ENCODE data around the gene HCN2.
"Not testable (repeated sequence)": the region's sequence is repeated elsewhere in the genome, so short reads cannot be mapped to it uniquely, and the experiment has no call there.

The HCN2 gene

DNA sequence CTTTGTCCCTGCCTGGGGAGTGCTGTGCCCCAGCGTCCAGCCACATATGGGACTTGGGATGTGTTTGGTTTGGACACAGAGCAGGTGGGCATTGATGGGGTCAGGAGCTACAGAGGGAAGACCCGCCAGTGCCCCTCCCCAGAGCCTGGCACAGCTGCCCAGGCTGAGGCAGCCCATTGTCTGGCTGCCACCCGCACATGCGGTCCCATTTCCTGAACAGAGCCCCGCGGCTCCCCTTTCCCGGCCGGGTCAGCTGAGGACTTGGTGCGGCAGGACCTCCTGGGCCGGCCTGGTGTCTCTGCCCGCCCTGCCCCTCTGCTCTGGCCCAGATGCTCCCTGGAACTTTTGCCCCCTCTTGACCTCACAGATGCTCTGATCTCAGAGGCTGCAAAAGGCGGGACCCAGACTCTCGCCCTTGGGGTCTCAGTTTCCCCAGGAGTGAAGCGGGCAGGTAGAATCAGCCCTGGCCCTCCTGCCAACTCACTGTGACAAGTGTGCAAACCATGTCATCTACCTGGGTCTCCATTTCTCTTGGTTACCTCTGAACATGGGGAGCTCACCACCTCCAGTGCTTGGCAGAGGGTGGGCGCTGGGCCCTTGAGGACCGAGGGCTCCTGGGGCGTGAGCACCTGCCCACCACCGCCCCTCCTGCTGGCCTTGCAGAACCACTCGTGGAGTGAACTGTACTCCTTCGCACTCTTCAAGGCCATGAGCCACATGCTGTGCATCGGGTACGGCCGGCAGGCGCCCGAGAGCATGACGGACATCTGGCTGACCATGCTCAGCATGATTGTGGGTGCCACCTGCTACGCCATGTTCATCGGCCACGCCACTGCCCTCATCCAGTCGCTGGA is 17.8 kb downstream of the HCN2 start:
- DNase-seq: no peak

DNA sequence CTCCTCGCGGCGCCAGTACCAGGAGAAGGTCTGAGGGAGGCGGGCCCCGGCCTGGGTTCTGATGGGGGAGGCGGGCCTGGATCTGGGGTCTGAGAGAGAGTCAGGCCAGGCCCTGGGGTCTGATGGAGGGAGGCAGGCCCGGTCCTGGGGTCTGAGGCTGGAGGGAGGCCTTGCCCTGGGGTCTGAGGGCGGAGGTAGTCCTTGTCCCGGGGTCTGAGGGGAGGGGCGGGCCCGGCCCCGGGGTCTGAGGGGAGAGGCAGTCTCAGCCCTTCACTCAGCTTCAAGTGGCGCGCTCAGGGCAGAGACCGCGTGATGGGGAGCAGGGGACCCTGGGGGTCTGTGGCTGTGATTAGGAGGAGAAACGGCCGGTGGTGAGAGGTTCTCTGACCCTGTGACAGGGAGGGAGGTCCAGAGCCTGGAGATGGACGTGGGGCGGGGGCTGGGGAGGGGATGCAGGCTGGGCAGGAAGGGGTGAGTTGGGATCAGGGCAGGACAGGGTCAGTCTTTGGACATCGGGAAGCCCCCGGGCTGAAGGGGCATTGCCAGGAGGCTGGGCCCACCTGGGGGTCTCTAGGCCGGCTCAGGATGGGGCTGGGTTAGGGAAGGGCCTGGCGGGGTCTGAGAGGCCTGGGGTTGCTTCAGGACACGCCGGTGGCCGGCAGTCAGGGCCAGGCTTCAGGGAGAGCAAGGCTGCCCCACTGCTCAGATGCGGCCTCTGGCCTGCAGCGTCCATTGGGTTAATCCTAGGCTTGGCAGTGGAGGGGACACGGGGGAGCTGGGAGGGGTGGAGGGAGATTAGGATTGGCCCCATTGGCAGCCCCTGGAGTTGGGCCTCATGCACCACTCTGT is 18.7 kb downstream of the HCN2 start:
- no peak for DNase-seq

DNA sequence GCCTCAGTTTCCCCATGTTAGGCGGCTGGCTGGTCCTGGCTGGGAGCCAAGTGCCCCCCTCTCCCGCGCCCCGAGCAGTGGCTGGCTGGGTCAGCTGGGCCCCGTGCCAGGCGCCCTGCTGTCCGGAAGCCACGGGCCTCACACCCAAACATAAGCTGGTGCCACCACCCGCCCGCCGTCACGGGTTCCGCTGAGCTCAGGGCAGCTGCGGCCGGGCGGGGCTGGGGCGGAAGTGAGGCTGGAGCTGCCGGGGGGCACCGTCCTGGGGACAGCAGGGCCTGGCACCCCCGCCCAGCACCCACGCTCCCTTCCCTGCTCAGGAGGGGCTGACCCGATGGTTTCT is 19.3 kb downstream of the HCN2 start:
- no peak for DNase-seq

DNA sequence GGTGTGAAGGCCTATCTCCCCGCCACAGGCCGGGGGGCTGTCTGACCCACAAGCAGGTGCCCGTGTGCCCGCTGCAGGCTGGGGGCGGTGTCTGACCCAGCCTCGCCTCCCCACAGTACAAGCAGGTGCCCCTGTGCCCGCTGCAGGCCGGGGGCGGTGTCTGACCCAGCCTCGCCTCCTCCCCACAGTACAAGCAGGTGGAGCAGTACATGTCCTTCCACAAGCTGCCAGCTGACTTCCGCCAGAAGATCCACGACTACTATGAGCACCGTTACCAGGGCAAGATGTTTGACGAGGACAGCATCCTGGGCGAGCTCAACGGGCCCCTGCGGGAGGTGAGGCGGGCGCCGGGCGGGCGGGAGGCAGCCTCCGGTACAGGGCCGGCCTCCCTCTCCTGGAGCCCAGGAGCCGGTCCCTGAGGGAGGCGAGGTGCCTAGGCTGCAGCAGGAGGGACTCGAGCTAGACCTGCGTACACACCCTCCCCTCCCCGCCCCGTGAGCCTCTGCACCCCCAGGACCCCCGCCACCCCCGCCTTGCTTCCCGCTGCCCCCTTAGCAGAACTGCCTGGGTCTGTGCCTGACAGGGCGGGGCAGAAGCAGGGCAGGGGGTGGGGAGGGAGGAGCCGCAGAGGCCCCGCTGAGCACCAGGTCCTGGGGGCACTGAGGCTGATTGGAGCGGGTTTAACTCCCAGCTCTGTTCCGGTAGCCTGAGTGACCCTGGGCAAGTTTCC is 20.6 kb downstream of the HCN2 start:
- DNase-seq: no peak

DNA sequence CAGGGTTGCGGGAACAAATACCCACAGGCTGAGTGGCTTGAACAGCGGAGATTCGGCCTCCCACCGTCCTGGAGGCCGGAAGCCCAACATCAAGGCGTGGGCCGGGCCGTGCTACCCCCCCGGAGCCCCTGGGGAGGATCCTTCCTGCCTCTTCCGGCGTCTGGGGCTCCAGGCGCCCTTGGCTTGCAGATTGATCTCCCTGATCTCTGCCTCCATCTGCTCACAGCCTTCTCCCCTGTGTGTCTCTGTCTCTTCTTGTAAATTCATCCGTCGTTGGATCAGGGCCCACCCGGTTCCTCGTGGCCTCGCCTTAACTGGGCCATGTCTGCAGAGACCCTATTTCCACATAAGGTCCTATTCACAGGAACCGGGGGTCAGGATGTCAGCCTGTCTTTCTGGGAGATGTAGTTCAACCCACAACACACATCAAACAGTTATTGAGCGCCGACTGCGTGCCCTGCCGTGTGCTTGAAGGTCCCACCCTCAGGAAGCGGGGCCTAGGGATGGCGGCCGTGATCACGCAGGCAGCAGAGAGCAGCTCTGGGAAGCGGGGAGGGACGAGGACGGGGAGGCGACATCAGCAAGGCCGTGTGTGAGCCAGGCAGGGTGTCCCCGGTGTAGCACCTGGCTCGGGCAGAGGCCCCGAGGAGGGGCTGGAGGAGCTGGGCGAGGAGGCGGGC is 21.3 kb downstream of the HCN2 start:
- peak; percentile 39 to 52 for DNase-seq

DNA sequence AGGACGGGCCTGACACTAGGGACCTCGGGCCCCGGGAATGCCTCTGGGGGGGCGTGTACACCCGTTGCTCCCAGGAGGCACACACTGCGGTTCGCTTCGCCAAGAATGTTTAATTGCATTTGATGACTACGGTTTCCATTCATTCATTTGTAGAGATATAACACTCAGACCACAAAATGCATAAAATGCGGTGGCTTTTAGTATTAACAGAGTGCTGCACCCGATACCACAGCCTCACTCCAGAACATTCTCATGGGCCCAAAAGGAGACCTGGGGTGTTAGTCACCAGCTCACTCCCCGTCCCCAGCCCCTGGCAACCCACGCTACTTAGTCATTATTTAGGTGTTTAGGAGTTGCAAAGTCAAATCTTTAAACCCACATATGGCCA is 21.8 kb downstream of the HCN2 start:
- peak; percentile 64 to 71 for DNase-seq

DNA sequence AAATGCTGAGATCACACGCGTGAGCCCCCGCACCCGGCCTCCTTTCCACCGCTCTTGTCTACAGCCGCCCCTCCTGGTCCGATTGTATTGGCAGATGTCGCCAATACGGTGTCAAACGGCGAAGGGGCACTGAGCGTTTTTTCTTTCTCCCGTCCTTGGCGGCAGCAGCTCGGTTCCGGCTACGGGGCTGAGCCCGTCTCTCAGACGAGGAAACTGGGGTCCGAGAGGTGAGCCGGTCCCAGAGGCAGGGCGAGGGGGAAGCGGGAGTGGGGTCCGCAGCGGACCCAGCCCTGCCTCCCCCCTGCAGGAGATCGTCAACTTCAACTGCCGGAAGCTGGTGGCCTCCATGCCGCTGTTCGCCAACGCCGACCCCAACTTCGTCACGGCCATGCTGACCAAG is 23.3 kb downstream of the HCN2 start:
- no peak for DNase-seq

DNA sequence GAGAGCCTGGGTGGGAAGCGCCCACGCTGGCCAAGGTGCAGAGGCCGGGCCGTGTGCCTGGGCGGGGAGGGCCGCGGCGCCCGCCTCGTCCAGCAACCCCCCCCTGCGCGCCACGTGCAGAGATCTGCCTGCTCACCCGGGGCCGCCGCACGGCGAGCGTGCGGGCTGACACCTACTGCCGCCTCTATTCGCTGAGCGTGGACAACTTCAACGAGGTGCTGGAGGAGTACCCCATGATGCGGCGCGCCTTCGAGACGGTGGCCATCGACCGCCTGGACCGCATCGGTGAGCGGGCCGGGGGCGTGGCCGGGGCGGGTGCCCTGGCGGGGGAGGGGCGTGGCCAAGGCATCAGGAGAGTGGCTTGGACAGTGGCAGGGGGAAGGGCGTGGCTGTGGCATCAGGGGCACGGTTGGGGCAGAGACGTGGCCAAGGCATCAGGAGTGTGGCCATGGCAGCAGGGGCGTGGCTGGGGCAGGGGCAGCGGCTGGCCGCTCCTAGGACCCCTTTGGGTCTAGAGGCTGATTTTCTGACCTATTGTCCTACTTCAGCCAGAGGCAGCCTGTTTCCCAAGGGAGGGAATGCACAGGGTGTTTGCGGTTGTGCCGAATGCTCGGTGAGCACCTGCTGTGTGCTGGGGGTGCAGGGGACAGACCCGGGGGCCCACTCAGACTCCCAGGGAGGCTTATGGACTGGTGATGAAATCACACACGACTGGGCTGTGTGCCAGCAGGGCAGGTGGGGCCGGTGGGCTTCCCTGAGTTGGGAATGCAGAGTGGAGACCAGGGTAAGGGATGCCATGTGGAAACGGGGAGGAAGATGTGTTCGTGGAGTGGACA is 24.3 kb downstream of the HCN2 start:
- DNase-seq: no peak

DNA sequence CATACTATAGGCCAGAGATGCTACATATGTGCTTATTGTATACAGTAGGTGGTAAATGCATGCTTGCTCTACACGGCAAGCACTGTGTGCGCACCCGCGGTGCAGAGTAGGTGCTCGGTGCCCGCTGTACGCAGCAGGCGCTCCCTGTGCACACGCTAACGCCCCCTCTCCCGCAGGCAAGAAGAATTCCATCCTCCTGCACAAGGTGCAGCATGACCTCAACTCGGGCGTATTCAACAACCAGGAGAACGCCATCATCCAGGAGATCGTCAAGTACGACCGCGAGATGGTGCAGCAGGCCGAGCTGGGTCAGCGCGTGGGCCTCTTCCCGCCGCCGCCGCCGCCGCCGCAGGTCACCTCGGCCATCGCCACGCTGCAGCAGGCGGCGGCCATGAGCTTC is 25.9 kb downstream of the HCN2 start:
- DNase-seq: no peak

DNA sequence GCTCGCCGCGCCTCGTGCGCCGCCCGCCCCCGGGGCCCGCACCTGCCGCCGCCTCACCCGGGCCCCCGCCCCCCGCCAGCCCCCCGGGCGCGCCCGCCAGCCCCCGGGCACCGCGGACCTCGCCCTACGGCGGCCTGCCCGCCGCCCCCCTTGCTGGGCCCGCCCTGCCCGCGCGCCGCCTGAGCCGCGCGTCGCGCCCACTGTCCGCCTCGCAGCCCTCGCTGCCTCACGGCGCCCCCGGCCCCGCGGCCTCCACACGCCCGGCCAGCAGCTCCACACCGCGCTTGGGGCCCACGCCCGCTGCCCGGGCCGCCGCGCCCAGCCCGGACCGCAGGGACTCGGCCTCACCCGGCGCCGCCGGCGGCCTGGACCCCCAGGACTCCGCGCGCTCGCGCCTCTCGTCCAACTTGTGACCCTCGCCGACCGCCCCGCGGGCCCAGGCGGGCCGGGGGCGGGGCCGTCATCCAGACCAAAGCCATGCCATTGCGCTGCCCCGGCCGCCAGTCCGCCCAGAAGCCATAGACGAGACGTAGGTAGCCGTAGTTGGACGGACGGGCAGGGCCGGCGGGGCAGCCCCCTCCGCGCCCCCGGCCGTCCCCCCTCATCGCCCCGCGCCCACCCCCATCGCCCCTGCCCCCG is 26.5 kb downstream of the HCN2 start:
- no peak for DNase-seq

DNA sequence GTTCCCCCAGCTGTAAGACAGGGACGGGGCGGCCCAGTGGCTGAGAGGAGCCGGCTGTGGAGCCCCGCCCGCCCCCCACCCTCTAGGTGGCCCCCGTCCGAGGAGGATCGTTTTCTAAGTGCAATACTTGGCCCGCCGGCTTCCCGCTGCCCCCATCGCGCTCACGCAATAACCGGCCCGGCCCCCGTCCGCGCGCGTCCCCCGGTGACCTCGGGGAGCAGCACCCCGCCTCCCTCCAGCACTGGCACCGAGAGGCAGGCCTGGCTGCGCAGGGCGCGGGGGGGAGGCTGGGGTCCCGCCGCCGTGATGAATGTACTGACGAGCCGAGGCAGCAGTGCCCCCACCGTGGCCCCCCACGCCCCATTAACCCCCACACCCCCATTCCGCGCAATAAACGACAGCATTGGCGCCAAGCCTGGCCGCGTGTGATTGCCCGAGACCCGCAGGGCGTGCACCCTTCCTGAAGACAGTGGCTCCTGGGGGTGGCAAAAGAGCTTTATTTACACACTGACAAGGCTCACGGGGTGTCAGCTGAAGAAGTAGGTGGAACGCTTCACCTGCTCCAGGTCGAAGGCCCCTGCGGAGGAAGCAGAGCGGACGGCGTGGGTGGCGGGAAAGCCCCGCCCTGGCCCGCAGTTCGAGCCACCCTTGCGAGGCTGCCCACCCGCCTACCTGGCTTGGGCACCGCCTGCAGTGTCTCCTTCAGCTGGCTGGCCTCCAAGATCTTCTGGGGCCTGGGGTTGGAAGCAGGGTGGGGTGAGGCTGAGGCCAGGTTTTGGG is 27.3 kb downstream of the HCN2 start:
- no peak for DNase-seq

DNA sequence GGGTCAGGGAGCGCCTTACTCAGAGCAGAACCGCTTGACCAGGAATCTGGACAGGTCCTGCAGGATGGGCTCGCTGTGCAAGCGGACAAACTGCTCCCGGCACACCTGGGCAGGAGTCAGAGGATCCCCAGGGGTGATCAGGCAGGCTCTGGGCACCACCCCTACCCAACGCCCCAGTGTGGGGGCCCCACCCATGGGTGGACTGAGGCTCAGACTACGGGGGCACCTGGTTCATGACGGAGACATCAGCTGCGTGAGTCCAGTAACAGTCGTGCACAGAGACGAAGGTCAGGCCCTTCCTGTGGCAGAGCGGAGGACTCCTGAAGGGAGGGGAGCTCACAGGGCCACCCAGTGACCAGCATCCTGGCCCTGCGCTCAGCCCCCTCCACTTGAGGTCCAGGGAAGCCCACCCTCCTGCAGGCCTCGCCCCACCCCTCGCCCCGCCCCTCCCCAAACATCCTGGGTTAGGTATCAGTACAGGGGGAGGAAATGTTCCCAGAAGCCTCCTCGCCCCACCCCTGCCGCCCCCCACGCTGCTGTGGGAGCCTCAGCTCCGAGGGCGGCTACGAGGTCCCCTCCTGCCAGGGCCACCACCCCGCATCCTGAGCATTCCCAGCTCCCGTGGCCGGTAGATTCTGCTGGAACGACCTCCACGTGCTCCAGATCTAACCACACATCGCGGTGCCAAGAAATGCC is 28.0 kb downstream of the HCN2 start:
- no peak for DNase-seq

DNA sequence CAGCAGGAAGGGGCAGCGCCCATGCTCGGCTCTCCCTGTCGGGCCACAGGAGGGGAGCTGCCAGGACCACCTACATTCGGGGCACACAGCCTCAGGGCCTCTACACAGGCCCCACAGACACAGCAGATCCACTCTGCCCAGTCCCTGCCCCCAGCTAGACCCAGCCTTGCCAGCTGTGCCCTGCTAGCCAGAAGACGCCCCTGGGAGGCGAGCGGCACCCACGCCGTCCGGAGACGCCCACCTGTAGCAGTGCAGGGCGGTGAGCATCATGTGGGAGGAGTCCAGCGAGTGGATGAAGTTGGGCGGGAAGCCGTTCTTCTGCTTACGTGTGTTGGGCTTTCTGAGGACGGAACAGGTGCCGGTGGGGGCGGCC is 28.6 kb downstream of the HCN2 start:
- no peak for DNase-seq

DNA sequence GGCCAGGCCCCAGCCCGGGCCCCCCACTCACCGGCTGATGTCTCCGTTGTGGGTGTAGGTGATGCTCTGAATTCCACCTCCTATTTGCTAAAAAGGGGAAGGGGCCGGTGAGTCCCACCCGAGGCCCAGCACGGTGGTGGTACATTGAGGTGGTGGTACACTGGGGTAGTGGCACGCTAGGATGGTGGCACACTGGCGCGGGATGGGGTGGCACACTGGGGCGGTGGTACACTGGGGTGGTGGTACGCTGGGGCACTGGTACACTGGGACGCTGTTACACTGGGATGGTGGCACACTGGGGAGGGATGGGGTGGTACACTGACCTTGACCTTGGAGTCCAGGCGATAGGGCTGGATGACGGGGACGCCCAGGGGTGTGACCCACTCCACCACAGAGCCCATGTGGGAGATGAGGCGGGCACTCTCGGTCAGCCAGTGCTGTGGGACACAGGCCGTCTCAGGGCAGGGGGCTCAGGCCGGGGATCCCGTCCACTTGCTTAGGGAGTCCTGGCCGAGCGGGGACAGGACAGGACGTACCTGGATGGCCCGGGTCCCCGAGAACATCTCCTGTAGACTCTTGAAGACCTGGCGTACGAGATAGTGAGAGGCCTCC is 29.1 kb downstream of the HCN2 start:
- DNase-seq: no peak

DNA sequence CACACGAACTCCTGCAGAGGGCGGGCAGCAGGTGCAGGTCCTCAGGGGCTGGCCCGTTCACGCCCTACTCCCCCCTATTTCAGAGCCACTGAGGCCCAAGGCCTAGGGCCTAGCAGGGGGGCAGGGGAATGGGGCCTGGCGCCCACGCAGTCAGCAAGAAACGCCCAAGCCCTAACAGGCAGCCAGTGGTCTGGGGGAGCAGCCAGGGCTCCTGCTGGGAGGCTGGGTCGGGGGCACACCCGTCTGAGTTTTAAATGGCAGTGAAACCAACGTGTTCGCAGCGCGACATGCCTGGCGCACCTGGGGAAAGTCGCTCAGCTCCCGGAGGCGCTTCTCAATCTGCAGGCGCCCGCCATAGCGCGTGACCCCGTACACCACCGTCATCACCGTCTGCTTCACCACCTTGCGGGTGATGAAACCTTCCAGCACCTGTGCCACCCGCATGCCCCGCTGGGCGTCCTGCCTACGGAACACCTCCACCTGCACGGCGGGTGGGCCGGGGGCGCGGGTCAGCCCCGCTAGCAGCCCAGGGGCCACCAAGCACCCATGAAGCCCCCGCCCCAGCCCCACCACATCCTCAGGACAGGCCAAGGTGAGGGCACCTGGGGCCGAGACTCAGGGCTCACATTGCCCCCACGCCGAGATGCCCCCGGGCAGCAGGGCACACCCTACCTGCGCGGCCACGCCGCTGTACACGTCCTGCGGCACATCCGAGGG is 29.8 kb downstream of the HCN2 start:
- DNase-seq: no peak

DNA sequence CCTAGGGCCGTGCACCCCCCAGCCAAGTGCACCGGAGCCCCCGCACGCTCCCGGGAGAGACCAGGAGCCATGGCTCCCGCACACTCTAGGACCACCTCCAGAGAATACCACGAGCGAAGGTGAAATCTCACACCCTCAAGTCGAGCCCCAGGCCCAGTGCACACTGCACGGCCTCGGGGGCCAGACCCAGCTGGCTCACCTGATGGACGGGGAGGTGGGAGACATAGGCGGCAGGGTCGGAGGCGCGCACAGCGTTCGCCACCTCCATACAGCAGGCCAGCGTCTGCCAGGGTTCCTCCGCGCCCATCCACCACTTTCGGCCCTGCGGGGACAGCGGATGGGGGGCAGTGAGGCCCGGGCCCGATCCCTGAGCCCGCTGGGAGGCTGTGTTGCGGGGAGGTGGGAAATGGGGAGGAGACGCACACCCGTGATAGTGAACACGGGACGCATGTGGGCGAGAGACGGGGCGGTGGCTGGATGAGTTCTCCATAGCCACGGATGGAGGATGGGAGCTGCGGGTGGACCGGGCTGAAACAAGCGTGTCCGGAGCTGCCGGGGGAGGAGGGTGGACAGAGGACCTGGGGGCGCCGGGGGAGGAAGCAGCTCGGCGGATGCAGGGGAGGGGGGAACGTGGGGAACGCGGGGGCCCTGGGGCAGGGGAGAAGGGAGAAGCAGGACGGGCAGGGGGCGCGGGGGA is 30.6 kb downstream of the HCN2 start:
- no peak for DNase-seq

DNA sequence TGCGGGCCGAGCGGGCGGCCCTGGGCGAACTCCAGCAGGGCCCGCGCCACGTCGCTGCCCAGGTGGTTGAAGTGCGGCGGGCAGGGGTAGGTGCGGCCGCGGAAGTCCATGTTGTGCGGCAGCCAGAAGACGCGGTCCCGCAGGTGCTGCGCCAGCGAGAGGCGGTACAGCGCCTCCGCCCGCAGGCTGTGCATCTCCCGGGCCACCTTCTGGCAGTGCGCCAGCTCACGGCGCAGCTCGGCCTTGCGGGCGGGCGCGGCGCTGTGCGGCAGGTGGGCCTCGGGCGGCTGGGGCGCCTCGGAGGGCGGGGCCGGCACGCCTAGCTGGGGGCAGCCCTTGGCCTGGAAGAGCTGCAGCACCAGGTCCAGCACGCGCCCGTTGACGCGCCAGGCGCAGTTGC is 31.5 kb downstream of the HCN2 start:
- DNase-seq: not testable (repeated sequence)

DNA sequence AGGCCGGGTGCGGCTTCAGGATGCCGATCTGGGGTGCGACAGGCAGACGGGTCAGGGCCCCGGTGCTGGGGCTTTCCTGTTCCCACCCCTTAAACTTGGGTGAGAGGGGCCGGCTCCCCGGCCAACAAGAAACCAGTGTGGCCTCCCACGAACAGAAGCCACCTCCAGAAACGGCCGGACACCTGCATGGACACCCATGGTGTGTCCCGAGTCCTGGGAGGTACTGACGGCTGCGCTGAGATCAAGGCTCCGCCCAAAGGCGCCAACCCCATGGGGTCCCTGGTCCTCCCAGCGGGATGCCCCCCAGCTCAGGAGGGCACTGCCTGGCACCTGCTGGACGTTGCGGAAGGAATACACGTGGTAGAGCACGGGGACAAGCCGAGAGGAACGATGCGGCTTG is 32.1 kb downstream of the HCN2 start:
- DNase-seq: no peak
